NB4 (cell line): ENCODE measurements around the gene SCARB1.

ENCODE experiments used
- DNase-seq: peaks from one replicate; pipeline ENCODE4 v3.0.0; 2010; ENCODE audit warnings: low read depth
- H3K4me3 ChIP-seq: one replicate; pipeline ENCODE4 v1.5.1; 2011; ENCODE audit warnings: mild to moderate bottlenecking, low read depth, low read length, moderate library complexity
- MYC ChIP-seq: IDR thresholded peaks from 2 replicates; pipeline ENCODE4 v1.6.1; 2011; ENCODE audit warnings: low read depth, low read length
- POLR2A ChIP-seq: IDR thresholded peaks from 2 replicates; pipeline ENCODE4 v1.6.1; 2011; ENCODE audit warnings: mild to moderate bottlenecking; ENCODE audit not compliant: insufficient read length; ENCODE audit errors: extremely low read depth
- TF ChIP-seq, protein P1 (sequence below): IDR thresholded peaks from one replicate; pipeline ENCODE4 v1.5.1; 2012; ENCODE audit warnings: low read depth, low read length
- TF ChIP-seq, protein P2 (sequence below): IDR thresholded peaks from 2 replicates; pipeline ENCODE4 v1.6.1; 2011; ENCODE audit warnings: low read depth, low read length

Gene SCARB1

DNA sequence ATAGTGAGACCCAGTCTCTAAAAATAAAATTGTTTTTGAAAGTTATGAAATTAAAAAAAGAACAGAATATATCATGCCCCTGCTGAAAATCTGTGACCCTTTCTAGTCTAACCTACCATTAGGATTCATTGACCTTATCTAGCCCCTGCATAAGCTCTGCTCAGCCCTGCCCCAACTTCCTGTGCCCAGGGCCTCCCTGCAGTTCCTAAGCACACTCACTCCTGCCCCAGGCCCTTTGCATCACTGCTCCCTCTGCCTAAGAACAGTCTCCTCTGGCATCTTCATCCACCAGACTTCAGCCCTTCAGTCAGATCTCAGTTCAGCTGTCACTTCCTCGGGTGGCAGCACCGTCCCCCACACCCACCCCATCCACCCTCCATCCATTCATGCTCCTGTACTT lies 55.4 kb downstream of the SCARB1 start:
- TF ChIP-seq POLR2A: no peak
- TF ChIP-seq, protein P1, sequence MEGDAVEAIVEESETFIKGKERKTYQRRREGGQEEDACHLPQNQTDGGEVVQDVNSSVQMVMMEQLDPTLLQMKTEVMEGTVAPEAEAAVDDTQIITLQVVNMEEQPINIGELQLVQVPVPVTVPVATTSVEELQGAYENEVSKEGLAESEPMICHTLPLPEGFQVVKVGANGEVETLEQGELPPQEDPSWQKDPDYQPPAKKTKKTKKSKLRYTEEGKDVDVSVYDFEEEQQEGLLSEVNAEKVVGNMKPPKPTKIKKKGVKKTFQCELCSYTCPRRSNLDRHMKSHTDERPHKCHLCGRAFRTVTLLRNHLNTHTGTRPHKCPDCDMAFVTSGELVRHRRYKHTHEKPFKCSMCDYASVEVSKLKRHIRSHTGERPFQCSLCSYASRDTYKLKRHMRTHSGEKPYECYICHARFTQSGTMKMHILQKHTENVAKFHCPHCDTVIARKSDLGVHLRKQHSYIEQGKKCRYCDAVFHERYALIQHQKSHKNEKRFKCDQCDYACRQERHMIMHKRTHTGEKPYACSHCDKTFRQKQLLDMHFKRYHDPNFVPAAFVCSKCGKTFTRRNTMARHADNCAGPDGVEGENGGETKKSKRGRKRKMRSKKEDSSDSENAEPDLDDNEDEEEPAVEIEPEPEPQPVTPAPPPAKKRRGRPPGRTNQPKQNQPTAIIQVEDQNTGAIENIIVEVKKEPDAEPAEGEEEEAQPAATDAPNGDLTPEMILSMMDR: no peak
- TF ChIP-seq, protein P2, sequence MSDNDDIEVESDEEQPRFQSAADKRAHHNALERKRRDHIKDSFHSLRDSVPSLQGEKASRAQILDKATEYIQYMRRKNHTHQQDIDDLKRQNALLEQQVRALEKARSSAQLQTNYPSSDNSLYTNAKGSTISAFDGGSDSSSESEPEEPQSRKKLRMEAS: no peak
- no peak for TF ChIP-seq MYC
- no peak overlapping the region for H3K4me3 ChIP-seq
- no peak for DNase-seq

DNA sequence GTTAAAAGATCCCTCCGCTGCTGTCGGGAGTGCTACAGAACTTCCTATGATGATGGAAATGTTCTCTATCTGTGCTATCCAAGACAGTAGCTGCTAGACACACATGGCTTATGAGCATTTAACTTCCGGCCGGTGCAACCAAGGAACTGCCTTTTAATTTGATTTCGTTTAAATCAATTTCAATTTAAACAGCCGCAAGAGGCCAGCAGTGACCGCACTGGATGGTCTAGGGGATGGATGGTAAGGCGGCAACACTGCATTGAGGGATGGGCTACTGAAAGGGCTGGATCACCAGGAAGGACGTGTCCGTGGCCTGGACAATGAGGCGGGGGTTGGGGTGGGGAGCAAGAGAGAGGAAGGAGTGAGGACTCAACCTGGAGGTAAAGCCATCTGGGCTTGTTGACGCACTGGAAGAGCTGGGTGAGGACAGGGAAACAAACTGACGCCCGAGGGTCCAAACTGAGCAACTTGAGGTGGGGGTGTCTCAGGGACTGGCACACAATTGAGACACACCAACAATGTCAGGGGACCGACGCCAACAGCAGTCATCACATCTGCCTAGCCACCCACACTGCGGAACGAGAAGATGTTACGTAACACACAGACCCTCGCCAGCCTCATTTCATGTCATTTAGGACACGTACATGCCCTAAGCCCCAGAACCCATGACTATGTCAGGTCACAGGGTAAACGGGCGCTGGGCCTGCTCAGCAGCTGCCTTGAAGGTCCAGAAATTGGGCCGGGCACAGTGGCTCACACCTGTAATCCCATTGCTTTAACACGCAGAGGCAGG lies 57.6 kb downstream of the SCARB1 start:
- no peak for DNase-seq
- TF ChIP-seq, protein P2: no peak
- TF ChIP-seq, protein P1: no peak
- TF ChIP-seq POLR2A: no peak
- no peak for TF ChIP-seq MYC
- H3K4me3 ChIP-seq: no peak overlapping the region

DNA sequence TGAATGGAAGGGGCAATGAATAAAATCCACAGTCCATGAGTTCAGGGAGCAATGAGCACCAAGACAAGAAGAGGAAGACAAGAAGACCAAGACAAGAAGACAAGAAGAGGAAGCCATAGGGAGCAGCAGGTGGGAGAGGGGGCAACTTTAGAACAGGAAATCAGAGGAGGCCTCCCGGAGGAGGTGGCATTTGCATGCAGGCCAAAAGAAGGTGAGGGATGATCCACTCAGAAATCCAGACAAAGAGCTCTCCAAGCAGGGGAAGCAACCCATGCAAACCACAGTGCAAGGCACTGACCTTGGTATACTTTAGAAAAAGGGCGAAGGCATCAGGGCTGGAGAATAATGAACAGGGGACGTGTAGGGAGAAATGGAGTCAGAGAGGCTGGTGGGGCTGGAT lies 58.6 kb downstream of the SCARB1 start:
- no peak for DNase-seq
- H3K4me3 ChIP-seq: no peak overlapping the region
- TF ChIP-seq, protein P2: no peak
- no peak for TF ChIP-seq MYC
- TF ChIP-seq POLR2A: no peak
- TF ChIP-seq, protein P1: no peak

DNA sequence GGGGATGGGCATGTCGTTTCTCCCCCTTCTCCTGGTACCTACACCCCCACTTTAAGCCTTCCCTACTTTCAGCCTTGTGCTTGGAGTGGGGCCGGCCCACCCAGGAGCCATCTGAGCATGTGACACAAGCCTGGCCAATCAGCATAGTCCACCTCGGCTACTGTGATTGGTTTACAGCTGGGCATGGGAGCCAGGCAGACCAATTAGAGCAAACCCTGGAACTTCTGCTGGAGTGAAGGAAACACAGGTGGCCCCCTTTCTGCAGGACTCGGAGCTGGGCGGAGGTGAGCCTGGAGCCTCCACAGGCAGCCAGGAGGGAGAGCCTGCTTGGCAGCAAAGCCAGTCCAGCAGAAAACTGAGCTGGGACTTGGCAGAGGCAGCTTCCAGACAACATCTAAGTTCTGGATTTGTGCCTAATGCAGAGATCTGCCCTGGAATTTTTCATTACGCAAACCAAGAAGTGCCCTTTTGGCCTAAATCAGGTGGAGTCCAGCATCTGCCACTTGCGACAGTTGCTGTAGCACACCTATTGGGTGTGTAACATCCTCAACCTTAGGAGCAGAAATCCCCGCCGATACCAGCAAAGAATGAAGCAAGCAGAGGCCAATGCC lies 59.5 kb downstream of the SCARB1 start:
- TF ChIP-seq POLR2A (no peak), MYC (no peak)
- TF ChIP-seq, protein P2: no peak
- TF ChIP-seq, protein P1: no peak
- DNase-seq: peak; percentile 53
- no peak overlapping the region for H3K4me3 ChIP-seq

DNA sequence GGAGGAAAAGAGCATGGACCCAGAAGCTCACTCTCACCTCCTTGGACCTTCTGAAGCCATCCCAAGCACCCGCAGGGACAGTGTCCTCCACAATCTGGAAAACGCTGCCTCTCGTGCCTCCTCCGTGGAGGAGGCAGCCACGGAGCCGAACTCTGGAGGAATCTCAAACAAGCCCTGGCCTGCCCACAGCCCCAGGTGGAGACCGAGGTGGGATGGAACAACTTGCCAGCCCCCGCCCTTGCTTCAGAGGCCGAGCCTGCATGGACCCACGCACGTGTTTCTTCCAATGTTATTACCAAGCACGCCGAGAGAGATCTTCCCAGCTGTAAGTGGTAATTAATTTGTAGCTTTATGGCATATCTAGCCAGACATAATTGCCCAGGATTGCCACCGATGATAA lies 61.3 kb downstream of the SCARB1 start:
- DNase-seq: no peak
- H3K4me3 ChIP-seq: no peak overlapping the region
- TF ChIP-seq POLR2A (no peak), MYC (no peak)
- TF ChIP-seq, protein P2: no peak
- TF ChIP-seq, protein P1: no peak
